ENCODE results near the gene TFG. TPM values are rescaled to one million over a fixed set of nuclear protein-coding genes. Genes with fewer than 3 reads are reported as not detected.

Gene TFG
- total RNA-seq, 1 donor from 2014 or later, result 44.5 TPM

- POLR2A ChIA-PET, result no interaction called here
- Mint-ChIP-seq H3K36me3 (ENCODE audit: low read depth) (peaks cover 44% of the 10 kb centered on the region), H3K4me1 (no peaks in the 10 kb centered on the region), H3K27me3 (no peaks in the 10 kb centered on the region), H3K9me3 (no peaks in the 10 kb centered on the region), H3K27ac (no peak overlapping the region), H3K4me3 (no peak overlapping the region)
- CTCF ChIA-PET, result no interaction called here
- intact Hi-C loops (cut with micrococcal nuclease), result no loop called here
- TF ChIP-seq, protein P1, sequence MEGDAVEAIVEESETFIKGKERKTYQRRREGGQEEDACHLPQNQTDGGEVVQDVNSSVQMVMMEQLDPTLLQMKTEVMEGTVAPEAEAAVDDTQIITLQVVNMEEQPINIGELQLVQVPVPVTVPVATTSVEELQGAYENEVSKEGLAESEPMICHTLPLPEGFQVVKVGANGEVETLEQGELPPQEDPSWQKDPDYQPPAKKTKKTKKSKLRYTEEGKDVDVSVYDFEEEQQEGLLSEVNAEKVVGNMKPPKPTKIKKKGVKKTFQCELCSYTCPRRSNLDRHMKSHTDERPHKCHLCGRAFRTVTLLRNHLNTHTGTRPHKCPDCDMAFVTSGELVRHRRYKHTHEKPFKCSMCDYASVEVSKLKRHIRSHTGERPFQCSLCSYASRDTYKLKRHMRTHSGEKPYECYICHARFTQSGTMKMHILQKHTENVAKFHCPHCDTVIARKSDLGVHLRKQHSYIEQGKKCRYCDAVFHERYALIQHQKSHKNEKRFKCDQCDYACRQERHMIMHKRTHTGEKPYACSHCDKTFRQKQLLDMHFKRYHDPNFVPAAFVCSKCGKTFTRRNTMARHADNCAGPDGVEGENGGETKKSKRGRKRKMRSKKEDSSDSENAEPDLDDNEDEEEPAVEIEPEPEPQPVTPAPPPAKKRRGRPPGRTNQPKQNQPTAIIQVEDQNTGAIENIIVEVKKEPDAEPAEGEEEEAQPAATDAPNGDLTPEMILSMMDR (IDR thresholded peaks at IDR 0.05), result no peak
- no peak for DNase-seq
- no peak for ATAC-seq (ENCODE audit: low read depth)
Measured at GRCh38 chr3:100753846-100754245, 44.6 kb downstream of the TFG start.

DNA sequence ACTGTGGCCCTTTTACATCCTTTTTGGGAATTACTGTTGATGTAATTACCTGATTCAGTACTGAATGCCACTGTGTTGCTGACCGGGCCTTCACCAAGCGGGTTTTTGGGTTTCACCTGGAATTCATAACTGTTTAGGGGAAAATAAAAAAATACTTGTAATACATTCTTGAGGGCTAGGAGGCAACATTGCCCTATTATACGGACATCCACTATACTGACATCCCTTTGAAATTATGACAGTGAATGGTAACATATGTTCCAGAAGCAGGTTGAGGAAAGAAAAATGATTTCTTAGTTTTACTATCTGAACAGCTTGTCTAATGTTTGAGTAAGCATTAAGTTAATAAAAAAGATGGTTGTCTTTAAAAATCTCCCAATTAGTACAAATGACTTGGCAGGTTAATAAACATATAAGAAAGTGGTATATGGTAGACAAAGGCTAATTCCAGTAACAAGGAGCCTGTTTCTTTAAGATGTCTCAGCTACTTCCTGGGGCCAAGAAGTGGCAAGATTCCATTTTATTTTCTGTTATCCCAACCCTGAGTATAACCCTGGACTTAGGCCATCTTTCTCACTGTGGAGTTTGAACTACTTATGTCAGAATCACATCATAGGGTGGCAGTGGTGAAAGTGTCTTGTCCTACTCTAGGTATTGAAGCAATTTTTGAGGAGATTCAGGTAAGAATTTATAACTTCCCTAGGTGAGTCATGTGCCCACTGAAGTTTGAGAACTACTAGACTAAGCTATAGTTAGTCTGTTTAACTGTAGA, 45.5 kb downstream of the TFG start:
- H3K4me1 Mint-ChIP-seq, result no peaks in the 10 kb centered on the region
- ChIA-PET CTCF (no interaction called here), POLR2A (no interaction called here)
- ATAC-seq (ENCODE audit: low read depth) (no peak), DNase-seq (no peak)
- no peak overlapping the region for H3K27ac Mint-ChIP-seq
- H3K27me3 Mint-ChIP-seq, result no peaks in the 10 kb centered on the region
- peaks cover 38% of the 10 kb centered on the region for H3K36me3 Mint-ChIP-seq (ENCODE audit: low read depth)
- TF ChIP-seq, protein P1 (IDR thresholded peaks at IDR 0.05), result no peak
- intact Hi-C loops (cut with micrococcal nuclease), result no loop called here
- no peaks in the 10 kb centered on the region for H3K9me3 Mint-ChIP-seq
- H3K4me3 Mint-ChIP-seq, result no peak overlapping the region

GRCh38 chr3:100756441-100756840, 47.1 kb downstream of the TFG start:
- Mint-ChIP-seq H3K27me3 (no peaks in the 10 kb centered on the region), H3K27ac (no peak overlapping the region), H3K4me3 (no peak overlapping the region), H3K9me3 (no peaks in the 10 kb centered on the region), H3K4me1 (no peaks in the 10 kb centered on the region), H3K36me3 (ENCODE audit: low read depth) (peaks cover 27% of the 10 kb centered on the region)
- CTCF ChIA-PET, result no interaction called here
- TF ChIP-seq, protein P1 (IDR thresholded peaks at IDR 0.05), result no peak
- no peak for ATAC-seq (ENCODE audit: low read depth)
- intact Hi-C loops (cut with micrococcal nuclease), result no loop called here
- DNase-seq, result no peak
- POLR2A ChIA-PET, result no interaction called here

DNA sequence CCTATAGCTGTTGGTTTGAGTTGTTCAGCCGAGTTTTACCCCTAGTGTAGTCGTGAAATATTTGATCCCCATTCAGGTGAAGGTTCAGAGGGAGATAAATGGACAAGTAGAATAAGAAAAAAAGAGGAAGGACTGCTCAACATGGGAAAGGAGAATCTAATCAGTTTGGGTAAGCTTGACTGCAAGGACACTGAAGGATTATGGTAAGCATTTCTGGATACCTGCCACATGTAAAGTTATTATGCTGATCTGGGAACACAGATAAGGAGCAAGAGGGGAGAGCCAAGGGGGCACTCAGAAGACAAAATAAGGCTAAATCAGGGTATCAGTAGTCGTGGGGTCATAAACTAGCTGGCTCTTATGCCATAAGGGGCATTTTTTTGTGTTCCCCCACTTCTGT, 49.9 kb downstream of the TFG start:
- DNase-seq, result no peak
- Mint-ChIP-seq H3K27me3 (no peaks in the 10 kb centered on the region), H3K9me3 (no peaks in the 10 kb centered on the region), H3K36me3 (ENCODE audit: low read depth) (peaks cover 6% of the 10 kb centered on the region), H3K4me1 (no peaks in the 10 kb centered on the region), H3K27ac (no peak overlapping the region), H3K4me3 (no peak overlapping the region)
- TF ChIP-seq, protein P1 (IDR thresholded peaks at IDR 0.05), result no peak
- POLR2A ChIA-PET, result no interaction called here
- intact Hi-C loops (cut with micrococcal nuclease), result no loop called here
- no peak for ATAC-seq (ENCODE audit: low read depth)
- CTCF ChIA-PET, result no interaction called here

DNA sequence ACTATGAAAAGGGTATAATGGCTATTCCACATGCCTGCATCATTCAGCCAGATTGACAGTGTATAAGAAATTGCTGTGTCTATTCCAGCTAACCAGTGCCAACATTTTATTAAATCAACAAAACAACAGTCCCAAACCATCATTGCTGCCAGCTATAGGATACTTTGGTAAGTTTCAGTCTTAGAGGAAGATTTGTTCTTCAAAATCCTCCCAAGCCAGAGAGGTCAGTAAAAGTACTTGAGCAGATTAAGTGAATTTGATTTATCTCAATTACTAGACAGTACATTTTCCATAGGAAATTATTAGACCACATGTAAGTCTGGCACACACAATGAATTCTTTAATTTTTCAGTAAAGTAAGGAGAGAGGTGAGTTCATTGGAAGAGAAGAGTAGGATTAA, 50.7 kb downstream of the TFG start:
- ATAC-seq (ENCODE audit: low read depth) (no peak), DNase-seq (no peak)
- no peaks in the 10 kb centered on the region for H3K9me3 Mint-ChIP-seq
- ChIA-PET POLR2A (no interaction called here), CTCF (no interaction called here)
- no peaks in the 10 kb centered on the region for H3K36me3 Mint-ChIP-seq (ENCODE audit: low read depth)
- H3K4me1 Mint-ChIP-seq, result no peaks in the 10 kb centered on the region
- intact Hi-C loops (cut with micrococcal nuclease), result no loop called here
- peaks cover 3% of the 10 kb centered on the region for H3K27me3 Mint-ChIP-seq
- H3K27ac Mint-ChIP-seq, result no peak overlapping the region
- TF ChIP-seq, protein P1 (IDR thresholded peaks at IDR 0.05), result no peak
- H3K4me3 Mint-ChIP-seq, result no peak overlapping the region
